Measurements from ENCODE around the gene B4GALNT4. TPM values are rescaled to one million over a fixed set of nuclear protein-coding genes. Genes with fewer than 3 reads are reported as not detected.

B4GALNT4 gene
- total and polyA plus RNA-seq, 12 donors: 0.15 to 30.3 (median 1.6) TPM; not detected in 2

GRCh38 chr11:426851-427250, 57.6 kb downstream of the B4GALNT4 start:
- no peak for TF ChIP-seq POLR2A (IDR thresholded peaks at IDR 0.05)
- Histone ChIP-seq H3K4me3 (no peak overlapping the region), H3K4me1 (replicated peaks in 1 of 2) (no peaks in the 10 kb centered on the region), H3K27me3 (peaks cover 5% of the 10 kb centered on the region), H3K36me3 (replicated peaks in 1 of 2) (no peaks in the 10 kb centered on the region), H3K27ac (no peak overlapping the region), H3K9me3 (replicated peaks in 1 of 3) (no peaks in the 10 kb centered on the region)
- WGBS, 4 donors: 78 to 93% (median 80%) methylated on average over 3 to 8 of the region's 8 CpGs
- no peak for DNase-seq
- intact Hi-C loops (cut with DNase I): no loop called here

GRCh38 chr11:428295-428694, 59.0 kb downstream of the B4GALNT4 start:
- no peak for TF ChIP-seq POLR2A (IDR thresholded peaks at IDR 0.05)
- no peak for TF ChIP-seq CTCF (IDR thresholded peaks at IDR 0.05)
- peaks cover 5% of the 10 kb centered on the region for H3K27me3 ChIP-seq
- H3K4me3 ChIP-seq: no peak overlapping the region
- WGBS, 4 donors: 85 to 96% (median 91%) methylated on average over 10 to 24 of the region's 24 CpGs
- no peaks in the 10 kb centered on the region for H3K4me1 ChIP-seq (replicated peaks in 1 of 2)
- intact Hi-C loops (cut with DNase I): no loop called here
- peak in 1 of 7 donors; percentile 3 for DNase-seq
- H3K9me3 ChIP-seq (replicated peaks in 1 of 3): no peaks in the 10 kb centered on the region
- H3K36me3 ChIP-seq (replicated peaks in 1 of 2): no peaks in the 10 kb centered on the region
- H3K27ac ChIP-seq: no peak overlapping the region

GRCh38 chr11:429391-429790, 60.1 kb downstream of the B4GALNT4 start:
- peaks cover under 1% of the 10 kb centered on the region for H3K27me3 ChIP-seq
- TF ChIP-seq POLR2A (IDR thresholded peaks at IDR 0.05) (no peak), CTCF (IDR thresholded peaks at IDR 0.05) (no peak)
- H3K4me3 ChIP-seq: no peak overlapping the region
- intact Hi-C loops (cut with DNase I): no loop called here
- 83 to 91% (median 87%) methylated on average over 3 to 27 of the region's 27 CpGs for WGBS, 4 donors
- no peaks in the 10 kb centered on the region for H3K36me3 ChIP-seq (replicated peaks in 1 of 2)
- H3K4me1 ChIP-seq (replicated peaks in 1 of 2): no peaks in the 10 kb centered on the region
- no peak for DNase-seq
- no peak overlapping the region for H3K27ac ChIP-seq
- H3K9me3 ChIP-seq (replicated peaks in 1 of 3): no peaks in the 10 kb centered on the region

- Histone ChIP-seq H3K9me3 (replicated peaks in 1 of 3) (no peaks in the 10 kb centered on the region), H3K27ac (no peak overlapping the region), H3K4me1 (replicated peaks in 1 of 2) (no peaks in the 10 kb centered on the region), H3K36me3 (replicated peaks in 1 of 2) (no peaks in the 10 kb centered on the region), H3K27me3 (no peaks in the 10 kb centered on the region), H3K4me3 (no peak overlapping the region)
- DNase-seq: no peak
- WGBS, 4 donors: 41 to 53% (median 52%) methylated on average over 5 to 25 of the region's 25 CpGs
- TF ChIP-seq POLR2A (IDR thresholded peaks at IDR 0.05) (no peak), CTCF (IDR thresholded peaks at IDR 0.05) (no peak)
- intact Hi-C loops (cut with DNase I): no loop called here
These were observed 60.7 kb downstream of the B4GALNT4 start for GRCh38 chr11:429931-430456.

Other genes with a start within 250 kb of the B4GALNT4 start
- gene SCGB1C1, start 176.4 kb upstream of the B4GALNT4 start, total RNA-seq: not detected
- not detected for gene SCGB1C1, start 176.4 kb upstream of the B4GALNT4 start, polyA plus RNA-seq
- 10 to 100 TPM; 16.2 to 89.7 (median 50.8) TPM for gene BET1L, start 162.1 kb upstream of the B4GALNT4 start, total RNA-seq
- gene BET1L, start 162.1 kb upstream of the B4GALNT4 start, polyA plus RNA-seq: 10 to 100 TPM; 23.6 to 76.3 (median 26.9) TPM
- 100 to 1,000 TPM in 1 of 9 donors, 10 to 100 TPM in 8; 66.7 to 105 (median 82.0) TPM for gene RIC8A, start 161.8 kb upstream of the B4GALNT4 start, total RNA-seq
- 10 to 100 TPM; 60.9 to 83.6 (median 64.5) TPM for gene RIC8A, start 161.8 kb upstream of the B4GALNT4 start, polyA plus RNA-seq
- gene SIRT3, start 133.2 kb upstream of the B4GALNT4 start, total RNA-seq: 10 to 100 TPM; 13.8 to 28.2 (median 23.5) TPM
- 10 to 100 TPM; 18.2 to 30.6 (median 29.4) TPM for gene SIRT3, start 133.2 kb upstream of the B4GALNT4 start, polyA plus RNA-seq
- 100 to 1,000 TPM in 2 of 9 donors, 10 to 100 TPM in 7; 62.2 to 165 (median 86.4) TPM for gene PSMD13, start 132.5 kb upstream of the B4GALNT4 start, total RNA-seq
- gene PSMD13, start 132.5 kb upstream of the B4GALNT4 start, polyA plus RNA-seq: 100 to 1,000 TPM; 113 to 174 (median 146) TPM
- gene NLRP6, start 91.1 kb upstream of the B4GALNT4 start, total RNA-seq: under 1 TPM in 6 of 9 donors, not detected in 3; 0.14 to 0.69 (median 0.24) TPM
- gene NLRP6, start 91.1 kb upstream of the B4GALNT4 start, polyA plus RNA-seq: under 1 TPM in 1 of 3 donors, not detected in 2; 0.16 TPM
- 1 to 10 TPM; 1.2 to 9.8 (median 7.1) TPM for gene PGGHG, start 80.4 kb upstream of the B4GALNT4 start, total RNA-seq
- 10 to 100 TPM in 2 of 3 donors, under 1 TPM in 1; 0.55 to 77.2 (median 29.4) TPM for gene PGGHG, start 80.4 kb upstream of the B4GALNT4 start, polyA plus RNA-seq
- not detected for gene IFITM5, start 70.0 kb upstream of the B4GALNT4 start, total RNA-seq
- gene IFITM5, start 70.0 kb upstream of the B4GALNT4 start, polyA plus RNA-seq: not detected
- gene IFITM2, start 61.7 kb upstream of the B4GALNT4 start, total RNA-seq: 100 to 1,000 TPM in 7 of 9 donors, 10 to 100 TPM in 2; 30.7 to 269 (median 155) TPM
- 100 to 1,000 TPM; 290 to 835 (median 443) TPM for gene IFITM2, start 61.7 kb upstream of the B4GALNT4 start, polyA plus RNA-seq
- gene IFITM1, start 55.5 kb upstream of the B4GALNT4 start, total RNA-seq: 100 to 1,000 TPM in 3 of 9 donors, 10 to 100 TPM in 6; 12.1 to 238 (median 84.5) TPM
- gene IFITM1, start 55.5 kb upstream of the B4GALNT4 start, polyA plus RNA-seq: 100 to 1,000 TPM in 2 of 3 donors, 10 to 100 TPM in 1; 84.6 to 360 (median 139) TPM
- 100 to 1,000 TPM in 8 of 9 donors, 10 to 100 TPM in 1; 80.5 to 946 (median 291) TPM for gene IFITM3, start 48.6 kb upstream of the B4GALNT4 start, total RNA-seq
- 1,000 to 10,000 TPM in 1 of 3 donors, 100 to 1,000 TPM in 2; 454 to 1,592 (median 502) TPM for gene IFITM3, start 48.6 kb upstream of the B4GALNT4 start, polyA plus RNA-seq
- gene PKP3, start 24.7 kb downstream of the B4GALNT4 start, total RNA-seq: under 1 TPM in 3 of 9 donors, not detected in 6; 0.45 to 0.65 (median 0.65) TPM
- gene PKP3, start 24.7 kb downstream of the B4GALNT4 start, polyA plus RNA-seq: under 1 TPM in 1 of 3 donors, not detected in 2; 0.37 TPM
- gene SIGIRR, start 45.5 kb downstream of the B4GALNT4 start, total RNA-seq: 10 to 100 TPM in 7 of 9 donors, 1 to 10 TPM in 2; 5.7 to 70.0 (median 21.1) TPM
- 100 to 1,000 TPM in 1 of 3 donors, 10 to 100 TPM in 1, 1 to 10 TPM in 1; 2.7 to 111 (median 80.4) TPM for gene SIGIRR, start 45.5 kb downstream of the B4GALNT4 start, polyA plus RNA-seq
- gene ANO9, start 72.5 kb downstream of the B4GALNT4 start, total RNA-seq: 1 to 10 TPM in 1 of 9 donors, under 1 TPM in 3, not detected in 5; 0.52 to 2.2 (median 0.79) TPM
- 1 to 10 TPM in 2 of 3 donors, under 1 TPM in 1; 0.07 to 2.9 (median 1.2) TPM for gene ANO9, start 72.5 kb downstream of the B4GALNT4 start, polyA plus RNA-seq
- gene PTDSS2, start 80.8 kb downstream of the B4GALNT4 start, total RNA-seq: 10 to 100 TPM; 20.7 to 85.9 (median 41.4) TPM
- 100 to 1,000 TPM in 1 of 3 donors, 10 to 100 TPM in 2; 11.0 to 109 (median 53.7) TPM for gene PTDSS2, start 80.8 kb downstream of the B4GALNT4 start, polyA plus RNA-seq
- gene RNH1, start 137.7 kb downstream of the B4GALNT4 start, total RNA-seq: 100 to 1,000 TPM; 103 to 342 (median 252) TPM
- gene RNH1, start 137.7 kb downstream of the B4GALNT4 start, polyA plus RNA-seq: 100 to 1,000 TPM in 2 of 3 donors, 10 to 100 TPM in 1; 36.3 to 125 (median 110) TPM
- 10 to 100 TPM; 10.8 to 45.0 (median 36.7) TPM for gene HRAS, start 166.1 kb downstream of the B4GALNT4 start, total RNA-seq
- 100 to 1,000 TPM in 2 of 3 donors, 10 to 100 TPM in 1; 18.7 to 190 (median 164) TPM for gene HRAS, start 166.1 kb downstream of the B4GALNT4 start, polyA plus RNA-seq
- 1 to 10 TPM in 2 of 9 donors, under 1 TPM in 6, not detected in 1; 0.32 to 1.7 (median 0.82) TPM for gene LRRC56, start 168.0 kb downstream of the B4GALNT4 start, total RNA-seq
- 1 to 10 TPM in 2 of 3 donors, not detected in 1; 1.7 to 4.3 TPM for gene LRRC56, start 168.0 kb downstream of the B4GALNT4 start, polyA plus RNA-seq
- gene LMNTD2, start 191.2 kb downstream of the B4GALNT4 start, total RNA-seq: 1 to 10 TPM in 8 of 9 donors, under 1 TPM in 1; 0.35 to 9.1 (median 6.0) TPM
- gene LMNTD2, start 191.2 kb downstream of the B4GALNT4 start, polyA plus RNA-seq: 10 to 100 TPM in 2 of 3 donors, under 1 TPM in 1; 0.20 to 21.0 (median 12.7) TPM
- gene RASSF7, start 191.5 kb downstream of the B4GALNT4 start, total RNA-seq: 10 to 100 TPM in 4 of 9 donors, 1 to 10 TPM in 5; 2.9 to 18.2 (median 5.8) TPM
- 10 to 100 TPM in 1 of 3 donors, 1 to 10 TPM in 1, under 1 TPM in 1; 0.33 to 19.9 (median 9.8) TPM for gene RASSF7, start 191.5 kb downstream of the B4GALNT4 start, polyA plus RNA-seq
- gene PHRF1, start 207.0 kb downstream of the B4GALNT4 start, total RNA-seq: 10 to 100 TPM; 17.2 to 42.2 (median 29.0) TPM
- gene PHRF1, start 207.0 kb downstream of the B4GALNT4 start, polyA plus RNA-seq: 10 to 100 TPM in 2 of 3 donors, 1 to 10 TPM in 1; 8.7 to 62.3 (median 23.3) TPM
- 10 to 100 TPM in 5 of 9 donors, 1 to 10 TPM in 4; 3.6 to 28.3 (median 10.0) TPM for gene IRF7, start 246.5 kb downstream of the B4GALNT4 start, total RNA-seq
- 10 to 100 TPM in 2 of 3 donors, under 1 TPM in 1; 0.81 to 87.6 (median 25.9) TPM for gene IRF7, start 246.5 kb downstream of the B4GALNT4 start, polyA plus RNA-seq